Stomach (tissue), 4 donors: ENCODE data around the gene SF3B3.

Experiments used
- EP300 ChIP-seq: sonication (generic); formaldehyde crosslinking; IDR thresholded peaks from one replicate; pipeline ENCODE4 v1.6.1; 2017; ENCODE audit warnings: antibody characterized with exemption
- POLR2A ChIP-seq, 4 donors: fragments of 450-650 bp; IDR thresholded peaks; one replicate each; pipeline ENCODE4 v1.6.1; 2016; ENCODE audit warnings: antibody characterized with exemption in 4 of 4, control low read depth in 2 of 4, mild to moderate bottlenecking in 1 of 4, moderate library complexity in 1 of 4

DNA sequence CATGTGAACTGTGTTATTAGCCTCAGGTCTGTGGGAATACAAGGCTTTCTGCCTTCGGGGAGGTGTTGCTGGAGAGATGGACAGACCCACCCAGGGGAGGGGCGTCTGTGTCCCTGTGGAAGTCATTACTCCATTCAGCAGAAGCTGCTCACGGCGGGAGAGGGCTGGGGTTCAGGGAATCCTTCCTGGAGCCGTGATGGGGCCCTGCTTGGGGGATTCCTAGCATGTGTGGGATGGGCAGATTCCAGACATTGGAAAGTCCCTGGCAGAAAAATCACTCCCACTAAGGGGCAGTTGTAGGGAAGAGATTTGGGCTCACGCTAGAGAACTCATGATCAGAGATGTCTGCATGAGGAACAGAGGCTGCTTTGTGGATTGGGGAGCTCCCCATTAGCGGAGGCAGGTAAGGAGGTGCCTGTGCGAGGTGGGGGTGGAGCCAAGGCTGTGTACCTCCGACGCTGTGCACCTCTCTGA lies 66.4 kb downstream of the SF3B3 start:
- TF ChIP-seq EP300 = no peak
- no peak for TF ChIP-seq POLR2A (IDR thresholded peaks at IDR 0.05)
